Stimulated activated naive CD8-positive, alpha-beta T cell treated with anti-CD3 and anti-CD28 coated beads, Interleukin-15, Interleukin-2, amounts not matched to agents 100 ng/mL and 50 ng/mL, for 24 hours (primary cell): ENCODE measurements around the gene NAT16.

Source experiments
- H3K27ac Mint-ChIP-seq: one replicate; pipeline ENCODE4 v1.8.0; 2021; ENCODE audit warnings: mild to moderate bottlenecking, mixed read lengths
- H3K27me3 Mint-ChIP-seq: one replicate; pipeline ENCODE4 v1.8.0; 2021; ENCODE audit warnings: mixed read lengths
- H3K36me3 Mint-ChIP-seq: one replicate; pipeline ENCODE4 v1.8.0; 2021; ENCODE audit warnings: low read depth, mixed read lengths
- H3K4me1 Mint-ChIP-seq: one replicate; pipeline ENCODE4 v1.8.0; 2021; ENCODE audit warnings: low read depth, mixed read lengths
- H3K4me3 Mint-ChIP-seq: one replicate; pipeline ENCODE4 v1.8.0; 2021; ENCODE audit warnings: mild to moderate bottlenecking, mixed read lengths
- H3K9me3 Mint-ChIP-seq: one replicate; pipeline ENCODE4 v1.8.0; 2021; ENCODE audit warnings: mixed read lengths

Gene NAT16

DNA sequence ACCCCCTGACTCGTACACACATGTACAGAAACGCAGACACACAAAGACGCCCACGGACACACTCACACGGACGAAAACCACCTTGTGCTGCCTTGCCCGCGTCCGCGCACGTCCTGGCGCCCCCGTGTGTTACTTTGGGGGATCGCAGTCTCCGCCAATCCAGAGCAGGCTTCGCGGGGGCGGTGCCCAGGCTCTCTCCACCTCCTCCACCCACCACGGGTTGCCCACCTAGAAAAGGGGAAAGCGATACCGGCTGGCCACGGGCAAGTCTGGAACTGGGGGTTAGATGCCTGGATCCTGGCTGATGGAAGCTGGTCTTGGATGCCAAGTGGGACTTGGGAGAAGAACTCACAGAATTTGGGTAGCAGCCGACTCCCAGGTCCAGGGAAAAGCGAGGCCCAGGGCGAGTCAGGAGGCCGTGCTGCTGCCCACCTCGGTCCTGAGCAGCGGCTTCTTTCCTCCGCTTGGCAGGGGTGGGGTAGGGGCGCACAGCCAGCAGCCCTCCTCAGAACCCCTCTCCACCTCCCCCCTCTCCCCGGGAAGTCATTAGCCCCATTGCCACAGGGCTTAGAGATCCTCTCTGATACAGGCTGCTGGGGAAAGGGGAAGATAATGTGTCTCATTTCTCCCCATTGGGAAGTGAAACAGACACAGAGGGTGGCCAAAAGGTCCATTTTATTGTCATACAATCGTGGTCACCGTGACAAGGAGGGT, 10.1 kb downstream of the NAT16 start:
- H3K4me3 Mint-ChIP-seq, result peak overlapping the region; percentile 27
- H3K36me3 Mint-ChIP-seq, result no peaks in the 10 kb centered on the region
- peaks cover 83% of the 10 kb centered on the region for H3K27me3 Mint-ChIP-seq
- H3K9me3 Mint-ChIP-seq, result no peaks in the 10 kb centered on the region
- peaks cover 76% of the 10 kb centered on the region for H3K4me1 Mint-ChIP-seq
- no peak overlapping the region for H3K27ac Mint-ChIP-seq

DNA sequence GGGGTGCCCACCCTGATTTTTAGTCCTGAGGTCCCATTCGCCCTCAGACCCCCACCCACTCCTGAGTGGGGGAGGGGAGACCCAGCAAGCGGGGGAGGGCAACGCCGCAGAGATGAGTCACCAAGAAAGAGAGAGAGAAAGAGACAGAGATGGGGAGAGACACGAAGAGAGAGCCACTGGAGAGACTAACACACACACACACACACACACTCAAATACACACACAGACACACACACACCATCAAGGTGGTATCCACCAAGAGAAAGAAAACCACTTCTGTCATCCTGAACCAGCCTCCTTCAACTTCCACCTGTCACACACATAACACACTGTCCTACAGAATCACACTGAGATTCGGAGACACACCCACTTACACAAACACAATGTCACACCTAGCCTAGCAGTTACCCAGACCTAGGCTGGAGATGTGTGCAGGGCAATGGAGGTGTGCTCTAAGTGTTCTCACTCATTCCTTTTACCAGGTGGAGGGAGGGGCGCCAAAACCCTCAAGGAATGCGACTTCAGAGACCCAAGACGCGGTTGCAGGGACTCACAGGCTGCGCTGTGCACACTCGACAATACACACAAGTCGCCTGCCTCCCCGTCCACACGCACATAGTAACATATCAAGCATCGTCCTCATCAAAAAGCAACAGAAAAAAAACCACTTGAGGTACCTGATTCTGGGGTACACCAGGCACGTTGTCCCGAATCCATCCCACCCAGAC, 10.8 kb downstream of the NAT16 start:
- Mint-ChIP-seq H3K9me3 (no peaks in the 10 kb centered on the region), H3K4me3 (peak overlapping the region; percentile 27), H3K36me3 (no peaks in the 10 kb centered on the region), H3K4me1 (peaks cover 78% of the 10 kb centered on the region), H3K27ac (no peak overlapping the region), H3K27me3 (peaks cover 80% of the 10 kb centered on the region)

- H3K27ac Mint-ChIP-seq, result no peak overlapping the region
- H3K4me1 Mint-ChIP-seq, result peaks cover 71% of the 10 kb centered on the region
- peaks cover 74% of the 10 kb centered on the region for H3K27me3 Mint-ChIP-seq
- H3K4me3 Mint-ChIP-seq, result peak overlapping the region; percentile 6
- no peaks in the 10 kb centered on the region for H3K36me3 Mint-ChIP-seq
- H3K9me3 Mint-ChIP-seq, result no peaks in the 10 kb centered on the region
Measured at GRCh38 chr7:101168412-101169049, 11.6 kb downstream of the NAT16 start.

GRCh38 chr7:101167645-101168411, 12.3 kb downstream of the NAT16 start:
- peaks cover 70% of the 10 kb centered on the region for H3K27me3 Mint-ChIP-seq

GRCh38 chr7:101166909-101167644, 13.0 kb downstream of the NAT16 start:
- Mint-ChIP-seq H3K4me1 (peaks cover 69% of the 10 kb centered on the region), H3K36me3 (no peaks in the 10 kb centered on the region), H3K4me3 (no peak overlapping the region), H3K27me3 (peaks cover 71% of the 10 kb centered on the region), H3K27ac (no peak overlapping the region), H3K9me3 (no peaks in the 10 kb centered on the region)

More at GRCh38 chr7:101167645-101168411, 12.3 kb downstream of the NAT16 start:
- peaks cover 68% of the 10 kb centered on the region for H3K4me1 Mint-ChIP-seq
- no peaks in the 10 kb centered on the region for H3K9me3 Mint-ChIP-seq
- no peak overlapping the region for H3K4me3 Mint-ChIP-seq
- no peak overlapping the region for H3K27ac Mint-ChIP-seq
- no peaks in the 10 kb centered on the region for H3K36me3 Mint-ChIP-seq

- Mint-ChIP-seq H3K36me3 (no peaks in the 10 kb centered on the region), H3K27me3 (peaks cover 67% of the 10 kb centered on the region), H3K9me3 (no peaks in the 10 kb centered on the region), H3K27ac (no peak overlapping the region), H3K4me3 (no peak overlapping the region), H3K4me1 (peaks cover 64% of the 10 kb centered on the region)
Measured at GRCh38 chr7:101166648-101166908, 13.5 kb downstream of the NAT16 start.

DNA sequence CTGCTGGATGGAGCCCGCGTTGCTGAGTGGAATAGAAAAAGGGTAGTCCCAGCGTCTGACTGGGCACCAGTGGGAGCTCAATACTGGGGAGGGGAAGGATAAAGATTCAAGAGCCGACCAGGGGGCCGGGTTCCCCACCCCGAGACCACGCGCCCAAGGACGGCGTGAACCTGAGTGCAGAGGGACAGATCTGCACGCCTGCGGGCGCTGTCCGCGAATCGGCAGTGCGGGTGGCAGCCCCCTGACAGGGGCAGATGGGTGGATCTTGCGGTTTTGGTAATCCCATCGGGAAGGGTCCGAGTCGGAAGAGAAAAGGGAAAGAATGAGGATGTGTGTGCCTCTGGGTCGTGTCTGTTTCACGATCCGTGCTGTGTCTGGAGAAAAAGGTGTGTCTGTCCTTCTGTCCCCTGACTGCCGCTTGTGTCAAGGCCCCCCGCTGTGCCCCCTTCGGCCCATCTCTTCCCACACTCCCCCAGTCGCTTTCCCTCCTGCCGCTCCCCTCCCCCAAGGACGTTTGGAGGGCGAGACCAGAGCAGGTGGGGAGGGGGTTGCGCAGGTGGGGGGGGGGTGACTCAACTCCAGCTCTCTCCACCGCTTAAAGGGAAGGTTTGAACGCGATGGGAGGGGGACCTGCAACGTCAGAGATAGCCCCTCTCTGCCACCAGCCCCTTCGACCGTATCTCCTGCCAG, 14.0 kb downstream of the NAT16 start:
- Mint-ChIP-seq H3K9me3 (no peaks in the 10 kb centered on the region), H3K27me3 (peaks cover 67% of the 10 kb centered on the region), H3K4me1 (peaks cover 60% of the 10 kb centered on the region), H3K4me3 (peak overlapping the region; percentile 71), H3K36me3 (no peaks in the 10 kb centered on the region), H3K27ac (no peak overlapping the region)

DNA sequence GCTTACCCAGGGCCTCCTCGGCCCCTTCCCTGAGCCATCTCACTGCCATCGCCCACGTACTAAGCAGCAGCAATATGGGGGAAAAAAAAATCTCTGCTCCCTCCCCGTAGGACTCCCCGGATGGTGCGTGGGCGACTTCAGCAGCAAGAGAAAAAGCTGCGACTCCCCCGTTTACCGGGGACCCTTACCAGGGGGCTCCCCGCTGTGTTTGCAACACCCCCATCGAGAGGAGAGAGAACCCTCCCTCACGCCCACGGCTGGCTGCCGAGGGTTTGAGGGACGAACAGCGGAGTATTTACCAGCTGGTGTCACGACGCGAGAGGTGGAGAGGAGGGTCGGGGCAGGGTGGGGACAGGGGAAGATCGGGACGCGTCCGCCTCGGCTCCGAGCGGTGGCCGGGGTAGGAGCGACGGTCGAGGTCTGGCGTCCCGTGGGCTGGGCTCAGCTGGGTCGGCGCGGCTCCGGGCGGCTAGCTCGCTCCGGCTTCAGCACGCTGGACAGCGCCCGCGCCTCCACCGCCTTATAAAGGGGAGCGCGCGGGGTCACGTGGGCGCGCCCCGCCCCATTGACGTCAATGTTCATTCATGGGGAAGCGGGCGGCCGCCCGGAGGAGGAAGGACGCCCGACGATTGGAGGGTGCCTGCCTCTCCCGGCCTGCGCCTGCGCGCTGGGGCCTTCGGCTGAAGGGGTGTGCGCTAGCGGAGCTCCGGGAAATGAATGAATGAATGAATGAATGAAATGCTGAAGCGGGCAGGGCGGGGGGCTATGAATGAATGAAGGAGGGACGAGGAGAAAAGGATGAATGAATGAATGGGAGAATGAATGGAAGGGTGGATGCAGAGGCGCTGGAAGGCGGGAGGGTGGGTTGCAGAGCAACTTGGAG, 14.8 kb downstream of the NAT16 start, which contains the start of gene VGF:
VGF (minus strand) TSS at position 495 of the 883 bp plus-strand sequence. CDS start 726 bp downstream, outside the sequence.
- Mint-ChIP-seq H3K27ac (peak within 1 kb of the TSS; percentile 64), H3K9me3 (no peaks in the 10 kb centered on the region), H3K36me3 (peaks cover 2% of the 10 kb centered on the region), H3K4me1 (peaks cover 52% of the 10 kb centered on the region), H3K27me3 (peaks cover 59% of the 10 kb centered on the region), H3K4me3 (peak within 1 kb of the TSS; percentile 71)

GRCh38 chr7:101164071-101164840, 15.8 kb downstream of the NAT16 start:
- H3K9me3 Mint-ChIP-seq, result no peaks in the 10 kb centered on the region
- peaks cover 44% of the 10 kb centered on the region for H3K4me1 Mint-ChIP-seq
- H3K27ac Mint-ChIP-seq, result no peak overlapping the region
- peaks cover 6% of the 10 kb centered on the region for H3K36me3 Mint-ChIP-seq
- H3K27me3 Mint-ChIP-seq, result peaks cover 50% of the 10 kb centered on the region
- H3K4me3 Mint-ChIP-seq, result peak overlapping the region; percentile 37

- peaks cover 36% of the 10 kb centered on the region for H3K4me1 Mint-ChIP-seq
- H3K4me3 Mint-ChIP-seq, result peak overlapping the region; percentile 54
- H3K27ac Mint-ChIP-seq, result no peak overlapping the region
- peaks cover 6% of the 10 kb centered on the region for H3K36me3 Mint-ChIP-seq
- no peaks in the 10 kb centered on the region for H3K9me3 Mint-ChIP-seq
- H3K27me3 Mint-ChIP-seq, result peaks cover 44% of the 10 kb centered on the region
Measured at GRCh38 chr7:101163279-101164070, 16.6 kb downstream of the NAT16 start.

DNA sequence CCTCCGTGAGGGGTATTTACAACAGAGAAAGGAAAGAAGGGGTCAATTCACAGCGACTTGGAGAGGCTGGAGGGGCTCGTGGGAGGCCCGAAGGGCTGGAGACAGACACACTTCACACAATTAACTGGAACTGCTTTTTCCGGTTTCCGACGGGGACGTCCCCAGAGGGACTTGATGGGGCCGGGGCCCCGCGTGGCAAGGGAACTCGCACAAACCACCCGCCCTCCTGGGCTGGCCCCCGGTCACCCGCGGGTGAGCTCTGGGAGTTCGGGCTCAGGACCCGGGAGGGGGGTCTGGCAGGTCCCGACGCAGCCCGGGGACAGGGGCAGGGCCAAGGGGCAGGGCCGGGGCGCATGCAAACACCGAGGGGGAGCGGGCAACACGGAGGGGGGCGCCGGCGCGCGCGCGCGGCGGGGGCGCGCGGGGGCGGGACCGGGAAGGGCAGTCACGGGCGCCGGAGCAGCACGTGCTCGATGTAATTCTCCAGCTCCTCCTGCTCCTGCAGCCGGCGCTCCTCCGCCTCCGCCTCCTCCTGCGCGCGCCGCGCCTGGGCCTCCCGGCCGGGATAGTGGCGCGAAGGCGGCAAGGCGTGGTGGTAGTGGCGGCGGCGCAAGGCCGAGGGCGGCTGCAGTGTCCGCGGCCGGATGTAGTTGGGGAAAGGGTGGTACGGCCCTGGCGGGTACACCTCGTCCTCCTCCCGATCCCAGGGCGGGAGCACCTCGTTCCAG, 17.4 kb downstream of the NAT16 start:
- peaks cover 33% of the 10 kb centered on the region for H3K4me1 Mint-ChIP-seq

More for the DNA sequence above, 17.4 kb downstream of the NAT16 start:
- no peaks in the 10 kb centered on the region for H3K9me3 Mint-ChIP-seq
- no peak overlapping the region for H3K27ac Mint-ChIP-seq
- H3K36me3 Mint-ChIP-seq, result peaks cover 9% of the 10 kb centered on the region
- peak overlapping the region; percentile 72 for H3K4me3 Mint-ChIP-seq
- H3K27me3 Mint-ChIP-seq, result peaks cover 36% of the 10 kb centered on the region
